Measurements from ENCODE around the gene SLC6A13. TPM values are rescaled to one million over a fixed set of nuclear protein-coding genes. Genes with fewer than 3 reads are reported as not detected.

Gene SLC6A13
- total RNA-seq, 1 experiment from 2014 or later: not detected

DNA sequence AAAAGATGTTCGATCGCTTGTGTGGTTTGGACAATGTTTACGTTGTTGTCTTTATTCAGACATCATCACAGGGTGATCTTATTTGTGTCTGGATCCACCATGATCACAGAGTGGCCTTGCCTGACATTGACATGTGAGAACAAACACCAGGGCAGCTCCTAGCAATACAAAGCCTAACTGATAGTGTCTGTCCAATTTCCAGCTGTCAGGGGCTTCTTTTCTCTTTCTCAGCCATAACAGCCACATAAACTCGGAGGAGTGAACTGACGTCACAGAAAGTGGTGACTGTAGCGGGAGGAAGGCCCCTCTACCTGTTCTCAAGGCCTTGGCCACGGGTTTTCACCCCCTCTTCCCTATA is 5.8 kb upstream of the SLC6A13 start:
- Histone ChIP-seq H4K20me1 (ENCODE audit: insufficient read depth) (no peaks in the 10 kb centered on the region), H3K9me2 (ENCODE audit: insufficient read depth) (no peaks in the 10 kb centered on the region), H3K79me2 (ENCODE audit: low read depth) (no peaks in the 10 kb centered on the region), H3F3A (ENCODE audit: insufficient read depth, low read depth) (no peaks in the 10 kb centered on the region), H2AFZ (no peak overlapping the region), H3K4me1 (replicated peaks; ENCODE audit: insufficient read depth) (no peaks in the 10 kb centered on the region), H3K27me3 (ENCODE audit: insufficient read depth, low read depth) (peaks cover 47% of the 10 kb centered on the region), H3K4me3 (no peak overlapping the region), H3K9me3 (ENCODE audit: insufficient read depth, low read depth) (peaks cover 6% of the 10 kb centered on the region; the same call in 1 of the 2 replicates), H3K27ac (no peak overlapping the region), H3K36me3 (ENCODE audit: low read depth) (no peaks in the 10 kb centered on the region), H3K4me2 (no peak overlapping the region)
- DNase-seq: no peak
- BruUV-seq (replicated peaks): no TSS peak
- CTCF ChIA-PET: no interaction called here
- intact Hi-C loops (cut with micrococcal nuclease; ENCODE audit: unreplicated experiment): no loop called here
- POLR2A ChIA-PET (ENCODE audit: unreplicated experiment): no interaction called here
- no peak for TF ChIP-seq EZH2 (IDR thresholded peaks at IDR 0.05; ENCODE audit: low read depth)
- TF ChIP-seq, protein P1, sequence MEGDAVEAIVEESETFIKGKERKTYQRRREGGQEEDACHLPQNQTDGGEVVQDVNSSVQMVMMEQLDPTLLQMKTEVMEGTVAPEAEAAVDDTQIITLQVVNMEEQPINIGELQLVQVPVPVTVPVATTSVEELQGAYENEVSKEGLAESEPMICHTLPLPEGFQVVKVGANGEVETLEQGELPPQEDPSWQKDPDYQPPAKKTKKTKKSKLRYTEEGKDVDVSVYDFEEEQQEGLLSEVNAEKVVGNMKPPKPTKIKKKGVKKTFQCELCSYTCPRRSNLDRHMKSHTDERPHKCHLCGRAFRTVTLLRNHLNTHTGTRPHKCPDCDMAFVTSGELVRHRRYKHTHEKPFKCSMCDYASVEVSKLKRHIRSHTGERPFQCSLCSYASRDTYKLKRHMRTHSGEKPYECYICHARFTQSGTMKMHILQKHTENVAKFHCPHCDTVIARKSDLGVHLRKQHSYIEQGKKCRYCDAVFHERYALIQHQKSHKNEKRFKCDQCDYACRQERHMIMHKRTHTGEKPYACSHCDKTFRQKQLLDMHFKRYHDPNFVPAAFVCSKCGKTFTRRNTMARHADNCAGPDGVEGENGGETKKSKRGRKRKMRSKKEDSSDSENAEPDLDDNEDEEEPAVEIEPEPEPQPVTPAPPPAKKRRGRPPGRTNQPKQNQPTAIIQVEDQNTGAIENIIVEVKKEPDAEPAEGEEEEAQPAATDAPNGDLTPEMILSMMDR (conservative IDR thresholded peaks at IDR 0.05): no peak

DNA sequence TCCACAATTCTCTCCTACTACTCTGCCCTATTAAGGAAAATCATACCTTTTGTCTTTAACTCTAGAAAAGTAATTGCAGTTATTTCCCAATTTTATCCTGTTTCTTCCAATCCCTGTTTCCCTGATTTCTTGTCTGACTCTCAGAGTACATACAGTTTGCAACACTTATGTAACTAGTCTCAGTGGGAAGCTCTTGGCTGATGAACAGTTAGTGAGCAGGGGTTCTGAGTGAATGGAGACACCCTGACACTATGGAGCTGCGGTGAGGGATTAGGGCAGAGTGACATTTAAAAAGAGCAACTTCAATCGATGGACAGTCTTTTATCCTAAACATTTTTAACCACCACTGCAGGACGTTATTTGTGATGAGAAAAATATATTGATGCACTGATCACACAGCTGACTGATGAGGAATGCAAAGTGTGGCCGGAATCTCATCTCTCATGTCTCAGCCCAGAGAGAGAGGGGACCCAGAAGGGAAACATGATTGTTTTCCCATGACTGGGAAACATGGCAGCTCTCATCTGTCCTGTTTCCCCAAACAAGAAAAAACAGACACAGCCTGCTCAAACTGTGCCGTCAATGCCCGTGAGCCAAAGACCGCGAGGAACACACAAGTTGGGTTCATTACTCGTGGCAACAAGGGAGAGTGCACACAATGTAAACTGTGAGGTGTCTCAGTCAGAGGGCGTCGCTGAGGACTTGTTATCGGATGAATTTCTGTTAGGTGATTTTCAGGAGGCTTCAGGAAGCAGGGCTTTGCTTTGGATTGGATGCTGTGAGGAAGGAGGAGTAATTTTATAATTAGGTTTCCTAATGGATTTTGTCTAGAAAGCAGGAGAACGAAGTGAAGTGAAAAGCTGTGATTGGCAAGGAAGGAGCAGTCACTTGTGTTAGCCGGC is 5.2 kb upstream of the SLC6A13 start:
- Histone ChIP-seq H3K36me3 (ENCODE audit: low read depth) (no peaks in the 10 kb centered on the region), H3F3A (ENCODE audit: insufficient read depth, low read depth) (no peaks in the 10 kb centered on the region), H3K27me3 (ENCODE audit: insufficient read depth, low read depth) (peaks cover 49% of the 10 kb centered on the region), H3K4me1 (replicated peaks; ENCODE audit: insufficient read depth) (no peaks in the 10 kb centered on the region), H3K9me3 (ENCODE audit: insufficient read depth, low read depth) (peaks cover 6% of the 10 kb centered on the region; the same call in 1 of the 2 replicates), H3K9me2 (ENCODE audit: insufficient read depth) (no peaks in the 10 kb centered on the region), H2AFZ (no peak overlapping the region), H3K79me2 (ENCODE audit: low read depth) (no peaks in the 10 kb centered on the region), H4K20me1 (ENCODE audit: insufficient read depth) (no peaks in the 10 kb centered on the region), H3K4me3 (no peak overlapping the region), H3K4me2 (no peak overlapping the region), H3K27ac (no peak overlapping the region)
- no peak for TF ChIP-seq EZH2 (IDR thresholded peaks at IDR 0.05; ENCODE audit: low read depth)
- TF ChIP-seq, protein P1 (conservative IDR thresholded peaks at IDR 0.05): no peak
- intact Hi-C loops (cut with micrococcal nuclease; ENCODE audit: unreplicated experiment): no loop called here
- no peak for DNase-seq
- ChIA-PET POLR2A (ENCODE audit: unreplicated experiment) (no interaction called here), CTCF (interaction anchor here (0.6 kb wide), 1 partner anchor 9 kb away, joined by 10 read pairs; no protein-coding TSS in a partner anchor)
- BruUV-seq (replicated peaks): no TSS peak

DNA sequence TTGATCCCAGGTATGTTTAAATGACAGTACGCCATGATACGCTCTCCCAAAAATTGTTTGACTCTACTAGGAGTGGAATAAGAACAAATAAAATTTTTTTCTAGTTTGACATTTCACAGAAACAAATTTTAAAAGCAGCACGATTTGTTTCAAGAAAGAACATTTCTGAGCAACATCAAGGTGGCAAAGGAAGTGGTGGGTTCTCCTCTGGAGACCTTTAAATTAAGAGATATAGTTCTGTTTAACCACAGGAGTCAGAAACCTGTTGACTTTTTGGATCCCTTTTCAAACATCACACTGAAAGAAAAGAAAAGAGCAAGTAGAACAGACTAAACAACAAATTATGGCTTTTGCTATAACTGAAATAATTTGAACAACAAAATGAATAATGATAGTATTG is 2.5 kb upstream of the SLC6A13 start:
- Histone ChIP-seq H3K36me3 (ENCODE audit: low read depth) (no peaks in the 10 kb centered on the region), H3K4me3 (no peak overlapping the region), H3K4me1 (replicated peaks; ENCODE audit: insufficient read depth) (no peaks in the 10 kb centered on the region), H2AFZ (no peak overlapping the region), H3K9me2 (ENCODE audit: insufficient read depth) (no peaks in the 10 kb centered on the region), H3K27me3 (ENCODE audit: insufficient read depth, low read depth) (peaks cover 76% of the 10 kb centered on the region), H3K79me2 (ENCODE audit: low read depth) (no peaks in the 10 kb centered on the region), H3K4me2 (no peak overlapping the region), H3K9me3 (ENCODE audit: insufficient read depth, low read depth) (peaks cover 6% of the 10 kb centered on the region; the same call in 1 of the 2 replicates), H4K20me1 (ENCODE audit: insufficient read depth) (no peaks in the 10 kb centered on the region), H3K27ac (no peak overlapping the region), H3F3A (ENCODE audit: insufficient read depth, low read depth) (no peaks in the 10 kb centered on the region)
- BruUV-seq (replicated peaks): no TSS peak
- ChIA-PET CTCF (no interaction called here), POLR2A (ENCODE audit: unreplicated experiment) (no interaction called here)
- TF ChIP-seq EZH2 (IDR thresholded peaks at IDR 0.05; ENCODE audit: low read depth): no peak
- TF ChIP-seq, protein P1 (conservative IDR thresholded peaks at IDR 0.05): no peak
- intact Hi-C loops (cut with micrococcal nuclease; ENCODE audit: unreplicated experiment): no loop called here
- no peak for DNase-seq

Measured in PC-9 (cell line).